ENCODE data around the gene WDR1. TPM values are rescaled to one million over a fixed set of nuclear protein-coding genes. Genes with fewer than 3 reads are reported as not detected.

Gene WDR1
- total and polyA plus RNA-seq, 10 of the 15 experiments (the other 5 are each of a cell fraction or from before 2014, with no cell fraction given): 28.5 to 397 (median 290) TPM

DNA sequence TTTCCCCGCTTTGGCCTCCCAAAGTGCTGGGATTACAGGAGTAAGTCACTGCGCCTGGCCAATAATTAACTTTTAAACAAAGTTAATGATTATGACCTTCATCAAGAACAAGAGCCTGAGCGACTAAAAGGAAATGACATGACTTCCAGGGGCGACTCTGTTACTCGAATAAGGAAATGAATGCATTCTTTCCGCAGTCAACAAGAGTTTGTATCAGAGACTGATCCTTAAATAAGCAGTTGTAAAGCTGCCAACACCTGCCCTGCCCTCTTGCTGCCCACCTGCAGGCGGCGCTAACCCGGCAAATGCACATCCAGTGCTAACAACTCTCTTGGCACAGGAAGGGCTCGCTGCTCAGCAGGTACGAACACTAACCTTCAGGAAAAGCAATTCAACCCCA, 27.3 kb downstream of the WDR1 start (continued):
- TF ChIP-seq, protein P1, sequence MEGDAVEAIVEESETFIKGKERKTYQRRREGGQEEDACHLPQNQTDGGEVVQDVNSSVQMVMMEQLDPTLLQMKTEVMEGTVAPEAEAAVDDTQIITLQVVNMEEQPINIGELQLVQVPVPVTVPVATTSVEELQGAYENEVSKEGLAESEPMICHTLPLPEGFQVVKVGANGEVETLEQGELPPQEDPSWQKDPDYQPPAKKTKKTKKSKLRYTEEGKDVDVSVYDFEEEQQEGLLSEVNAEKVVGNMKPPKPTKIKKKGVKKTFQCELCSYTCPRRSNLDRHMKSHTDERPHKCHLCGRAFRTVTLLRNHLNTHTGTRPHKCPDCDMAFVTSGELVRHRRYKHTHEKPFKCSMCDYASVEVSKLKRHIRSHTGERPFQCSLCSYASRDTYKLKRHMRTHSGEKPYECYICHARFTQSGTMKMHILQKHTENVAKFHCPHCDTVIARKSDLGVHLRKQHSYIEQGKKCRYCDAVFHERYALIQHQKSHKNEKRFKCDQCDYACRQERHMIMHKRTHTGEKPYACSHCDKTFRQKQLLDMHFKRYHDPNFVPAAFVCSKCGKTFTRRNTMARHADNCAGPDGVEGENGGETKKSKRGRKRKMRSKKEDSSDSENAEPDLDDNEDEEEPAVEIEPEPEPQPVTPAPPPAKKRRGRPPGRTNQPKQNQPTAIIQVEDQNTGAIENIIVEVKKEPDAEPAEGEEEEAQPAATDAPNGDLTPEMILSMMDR (IDR thresholded peaks at IDR 0.05 in 2 of 3, conservative IDR thresholded peaks at IDR 0.05 in 1 of 3; ENCODE audit: control insufficient read depth in 2 of 3, extremely low read depth in 1 of 3, insufficient read depth in 1 of 3, low read depth in 3 of 3, low read length in 3 of 3): peak in 2 of 3 experiments; percentile 28 to 42; a peak in 3 of 6 replicates

DNA sequence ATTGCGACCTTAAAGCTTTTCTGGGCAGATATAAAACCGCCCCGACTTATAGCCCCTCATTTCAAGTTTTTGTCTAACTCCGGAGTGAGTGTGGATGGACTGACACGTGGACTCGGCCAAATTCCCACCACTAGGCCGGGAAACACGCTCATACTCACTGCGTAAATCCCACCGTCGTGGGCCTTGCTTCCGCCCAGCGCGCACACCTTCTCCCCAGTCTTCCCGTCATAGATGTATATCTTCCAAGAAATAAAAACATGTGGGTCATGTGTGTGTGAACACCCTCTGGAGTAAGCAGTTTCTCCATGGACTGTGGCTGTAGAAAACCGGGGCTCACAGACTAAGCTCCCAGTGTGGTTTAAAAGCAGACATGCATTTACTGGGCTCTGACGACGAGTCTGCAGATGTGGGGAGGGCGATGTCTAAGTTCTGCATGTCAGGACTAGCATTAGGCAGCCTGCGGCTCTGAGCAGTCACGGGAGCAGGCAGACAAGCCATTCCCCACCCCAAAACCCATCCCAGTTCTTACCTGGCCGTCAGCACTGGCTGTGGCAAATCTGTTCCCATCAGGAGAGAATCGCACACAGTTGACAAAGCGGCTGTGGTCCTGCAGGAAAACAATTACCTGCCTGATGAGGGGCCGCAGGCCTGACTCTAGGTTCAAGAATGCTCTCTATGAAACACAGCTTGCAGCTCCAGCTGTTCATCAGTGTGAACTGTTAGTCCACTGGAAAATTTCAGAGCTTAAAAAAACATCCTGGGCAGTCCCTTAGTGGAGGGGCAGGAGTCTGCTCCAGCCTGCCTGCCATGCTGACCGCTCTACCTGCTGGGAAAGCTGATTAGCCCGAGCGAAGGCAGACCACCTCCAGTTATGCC, 28.2 kb downstream of the WDR1 start:
- 89% methylated on average over 28 of the region's 28 CpGs for WGBS (ENCODE audit: insufficient coverage, insufficient replicate concordance, low lambda C conversion rate, missing lambda C conversion rate)
- no peak overlapping the region for H3K4me2 ChIP-seq (ENCODE audit: control insufficient read depth, insufficient read depth)
- no peak overlapping the region for H3K9ac ChIP-seq (ENCODE audit: control insufficient read depth, insufficient read depth, low read length)
- TF ChIP-seq, protein P2, sequence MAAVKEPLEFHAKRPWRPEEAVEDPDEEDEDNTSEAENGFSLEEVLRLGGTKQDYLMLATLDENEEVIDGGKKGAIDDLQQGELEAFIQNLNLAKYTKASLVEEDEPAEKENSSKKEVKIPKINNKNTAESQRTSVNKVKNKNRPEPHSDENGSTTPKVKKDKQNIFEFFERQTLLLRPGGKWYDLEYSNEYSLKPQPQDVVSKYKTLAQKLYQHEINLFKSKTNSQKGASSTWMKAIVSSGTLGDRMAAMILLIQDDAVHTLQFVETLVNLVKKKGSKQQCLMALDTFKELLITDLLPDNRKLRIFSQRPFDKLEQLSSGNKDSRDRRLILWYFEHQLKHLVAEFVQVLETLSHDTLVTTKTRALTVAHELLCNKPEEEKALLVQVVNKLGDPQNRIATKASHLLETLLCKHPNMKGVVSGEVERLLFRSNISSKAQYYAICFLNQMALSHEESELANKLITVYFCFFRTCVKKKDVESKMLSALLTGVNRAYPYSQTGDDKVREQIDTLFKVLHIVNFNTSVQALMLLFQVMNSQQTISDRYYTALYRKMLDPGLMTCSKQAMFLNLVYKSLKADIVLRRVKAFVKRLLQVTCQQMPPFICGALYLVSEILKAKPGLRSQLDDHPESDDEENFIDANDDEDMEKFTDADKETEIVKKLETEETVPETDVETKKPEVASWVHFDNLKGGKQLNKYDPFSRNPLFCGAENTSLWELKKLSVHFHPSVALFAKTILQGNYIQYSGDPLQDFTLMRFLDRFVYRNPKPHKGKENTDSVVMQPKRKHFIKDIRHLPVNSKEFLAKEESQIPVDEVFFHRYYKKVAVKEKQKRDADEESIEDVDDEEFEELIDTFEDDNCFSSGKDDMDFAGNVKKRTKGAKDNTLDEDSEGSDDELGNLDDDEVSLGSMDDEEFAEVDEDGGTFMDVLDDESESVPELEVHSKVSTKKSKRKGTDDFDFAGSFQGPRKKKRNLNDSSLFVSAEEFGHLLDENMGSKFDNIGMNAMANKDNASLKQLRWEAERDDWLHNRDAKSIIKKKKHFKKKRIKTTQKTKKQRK (IDR thresholded peaks at IDR 0.05; ENCODE audit: low read depth, low read length): no peak
- no peak for TF ChIP-seq RBBP5 (conservative IDR thresholded peaks at IDR 0.05)
- TF ChIP-seq JUNB (IDR thresholded peaks at IDR 0.05): no peak
- TF ChIP-seq, protein P3, sequence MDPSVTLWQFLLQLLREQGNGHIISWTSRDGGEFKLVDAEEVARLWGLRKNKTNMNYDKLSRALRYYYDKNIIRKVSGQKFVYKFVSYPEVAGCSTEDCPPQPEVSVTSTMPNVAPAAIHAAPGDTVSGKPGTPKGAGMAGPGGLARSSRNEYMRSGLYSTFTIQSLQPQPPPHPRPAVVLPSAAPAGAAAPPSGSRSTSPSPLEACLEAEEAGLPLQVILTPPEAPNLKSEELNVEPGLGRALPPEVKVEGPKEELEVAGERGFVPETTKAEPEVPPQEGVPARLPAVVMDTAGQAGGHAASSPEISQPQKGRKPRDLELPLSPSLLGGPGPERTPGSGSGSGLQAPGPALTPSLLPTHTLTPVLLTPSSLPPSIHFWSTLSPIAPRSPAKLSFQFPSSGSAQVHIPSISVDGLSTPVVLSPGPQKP (IDR thresholded peaks at IDR 0.05; ENCODE audit: low read depth, low read length): no peak
- TF ChIP-seq KDM1A (IDR thresholded peaks at IDR 0.05; ENCODE audit: borderline replicate concordance): no peak
- TF ChIP-seq, protein P4, sequence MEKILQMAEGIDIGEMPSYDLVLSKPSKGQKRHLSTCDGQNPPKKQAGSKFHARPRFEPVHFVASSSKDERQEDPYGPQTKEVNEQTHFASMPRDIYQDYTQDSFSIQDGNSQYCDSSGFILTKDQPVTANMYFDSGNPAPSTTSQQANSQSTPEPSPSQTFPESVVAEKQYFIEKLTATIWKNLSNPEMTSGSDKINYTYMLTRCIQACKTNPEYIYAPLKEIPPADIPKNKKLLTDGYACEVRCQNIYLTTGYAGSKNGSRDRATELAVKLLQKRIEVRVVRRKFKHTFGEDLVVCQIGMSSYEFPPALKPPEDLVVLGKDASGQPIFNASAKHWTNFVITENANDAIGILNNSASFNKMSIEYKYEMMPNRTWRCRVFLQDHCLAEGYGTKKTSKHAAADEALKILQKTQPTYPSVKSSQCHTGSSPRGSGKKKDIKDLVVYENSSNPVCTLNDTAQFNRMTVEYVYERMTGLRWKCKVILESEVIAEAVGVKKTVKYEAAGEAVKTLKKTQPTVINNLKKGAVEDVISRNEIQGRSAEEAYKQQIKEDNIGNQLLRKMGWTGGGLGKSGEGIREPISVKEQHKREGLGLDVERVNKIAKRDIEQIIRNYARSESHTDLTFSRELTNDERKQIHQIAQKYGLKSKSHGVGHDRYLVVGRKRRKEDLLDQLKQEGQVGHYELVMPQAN (conservative IDR thresholded peaks at IDR 0.05): no peak
- no peak for TF ChIP-seq NBN (IDR thresholded peaks at IDR 0.05)
- peak; percentile 49; the same call in 1 of the 2 replicates for TF ChIP-seq POLR2A (IDR thresholded peaks at IDR 0.05; ENCODE audit: low read depth, low read length)
- ATAC-seq (no peak), DNase-seq (ENCODE audit: low read depth, low spot score) (no peak), FAIRE-seq (no peak)
- no peak overlapping the region for H3K4me3 ChIP-seq
- peaks cover 18% of the 10 kb centered on the region for H3K79me2 ChIP-seq (ENCODE audit: control insufficient read depth, insufficient read depth, low read length)
- peaks cover 63 to 83% of the 10 kb centered on the region in 2 experiments for H3K36me3 ChIP-seq (ENCODE audit: control insufficient read depth in 2 of 2, insufficient read depth in 2 of 2, low read length in 1 of 2)
- no peaks in the 10 kb centered on the region for H3K9me3 ChIP-seq (replicated peaks; ENCODE audit: control insufficient read depth, insufficient read depth, low read length)
- ChIA-PET CTCF (interaction anchor here (0.6 to 1.6 kb wide), 4 partner anchors 12 to 47 kb away, joined by 3 to 4 read pairs (median 3); no protein-coding TSS in a partner anchor), POLR2A (no interaction called here), SMC1A (ENCODE audit: uncharacterized antibody, unreplicated experiment) (no interaction called here), RAD21 (ENCODE audit: unreplicated experiment) (no interaction called here)
- in situ Hi-C loops (cut with MboI): no loop called here
- H2AFZ ChIP-seq (ENCODE audit: control insufficient read depth, low read depth, low read length): no peak overlapping the region
- intact Hi-C loops (cut with micrococcal nuclease; ENCODE audit: unreplicated experiment): no loop called here
- no peaks in the 10 kb centered on the region for H3K27me3 ChIP-seq (replicated peaks in 1 of 2; ENCODE audit: control insufficient read depth in 2 of 2, insufficient read depth in 2 of 2, low read length in 1 of 2)
- no peak overlapping the region for H3K27ac ChIP-seq (ENCODE audit: control insufficient read depth, insufficient read depth)
- peaks cover 2% of the 10 kb centered on the region for H4K20me1 ChIP-seq (ENCODE audit: control insufficient read depth, insufficient read depth)
- no peaks in the 10 kb centered on the region for H3K4me1 ChIP-seq (ENCODE audit: control insufficient read depth, insufficient read depth, low read length)
- BruUV-seq (replicated peaks): no TSS peak

Data from GM12878 (cell line).